ENCODE measurements around the gene GPR137.
A peak's percentile ranks its signal among the peaks of the same experiment; 100 is the strongest.

DNA sequence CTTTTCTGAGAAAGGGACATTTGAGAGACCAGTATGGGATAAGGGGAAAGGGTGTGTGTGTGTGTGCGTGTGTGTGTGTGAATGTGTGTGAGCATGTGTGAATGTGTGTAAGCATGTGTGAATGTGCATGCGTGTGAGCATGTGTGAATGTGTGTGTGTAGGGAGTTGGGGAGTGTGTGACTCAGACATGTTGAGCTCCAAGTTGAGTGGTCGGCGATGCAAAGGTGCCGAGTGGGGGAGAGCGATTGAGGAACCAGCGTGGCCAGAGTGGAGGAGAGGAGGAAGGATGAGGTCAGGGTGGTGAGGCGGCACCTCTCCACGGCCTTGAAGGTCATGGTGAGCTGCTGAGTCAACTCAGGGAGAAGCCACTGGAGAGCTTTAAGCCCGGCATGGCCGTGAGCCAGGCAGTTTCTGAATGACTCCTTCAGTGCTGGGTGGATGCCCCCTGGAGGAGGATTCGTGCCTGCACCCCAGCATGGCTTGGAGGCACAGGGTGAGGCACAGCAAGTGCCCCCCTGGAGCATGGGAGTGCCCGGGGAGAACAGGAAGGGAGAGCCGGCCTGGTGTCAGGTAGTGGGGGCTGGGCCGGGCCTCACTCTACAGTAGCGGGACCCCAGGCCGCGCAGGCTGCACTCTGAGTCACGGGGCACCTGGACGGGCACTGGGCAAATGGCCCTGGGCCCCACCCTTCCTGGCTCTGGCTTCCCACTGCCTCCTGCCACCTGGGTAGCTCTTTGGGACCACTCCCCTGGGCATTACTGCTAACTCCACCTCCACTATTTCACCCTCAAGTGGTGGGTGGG lies 46.1 kb downstream of the GPR137 start:
- TF ChIP-seq RAD21 (IDR thresholded peaks at IDR 0.05; ENCODE audit: low read depth) (peak; percentile 63), EP300 (IDR thresholded peaks at IDR 0.05; ENCODE audit: borderline replicate concordance) (no peak), YY1 (IDR thresholded peaks at IDR 0.05; ENCODE audit: low read depth) (no peak), TCF12 (IDR thresholded peaks at IDR 0.05; ENCODE audit: low read depth) (peak; percentile 81), NFIC (IDR thresholded peaks at IDR 0.05) (peak; percentile 83)
